ENCODE measurements around the gene PI4K2A.

The PI4K2A gene

GRCh38 chr10:97708167-97708566 is 67.7 kb downstream of the PI4K2A start:
- Histone ChIP-seq H3K9ac (ENCODE audit: low read depth, low read length) (no peak overlapping the region), H3K4me3 (ENCODE audit: low read depth, low read length) (no peak overlapping the region), H3K9me3 (ENCODE audit: control insufficient read depth, insufficient read depth, low read length) (no peaks in the 10 kb centered on the region), H3K27me3 (ENCODE audit: control insufficient read depth, insufficient read depth, low read length) (peaks cover 4% of the 10 kb centered on the region; the same call in 1 of the 2 replicates), H3K4me1 (ENCODE audit: control insufficient read depth, insufficient read depth, low read length) (peaks cover 10% of the 10 kb centered on the region), H3K27ac (ENCODE audit: low read depth, low read length) (no peak overlapping the region), H3K36me3 (ENCODE audit: control insufficient read depth, insufficient read depth, low read length) (no peaks in the 10 kb centered on the region)

DNA sequence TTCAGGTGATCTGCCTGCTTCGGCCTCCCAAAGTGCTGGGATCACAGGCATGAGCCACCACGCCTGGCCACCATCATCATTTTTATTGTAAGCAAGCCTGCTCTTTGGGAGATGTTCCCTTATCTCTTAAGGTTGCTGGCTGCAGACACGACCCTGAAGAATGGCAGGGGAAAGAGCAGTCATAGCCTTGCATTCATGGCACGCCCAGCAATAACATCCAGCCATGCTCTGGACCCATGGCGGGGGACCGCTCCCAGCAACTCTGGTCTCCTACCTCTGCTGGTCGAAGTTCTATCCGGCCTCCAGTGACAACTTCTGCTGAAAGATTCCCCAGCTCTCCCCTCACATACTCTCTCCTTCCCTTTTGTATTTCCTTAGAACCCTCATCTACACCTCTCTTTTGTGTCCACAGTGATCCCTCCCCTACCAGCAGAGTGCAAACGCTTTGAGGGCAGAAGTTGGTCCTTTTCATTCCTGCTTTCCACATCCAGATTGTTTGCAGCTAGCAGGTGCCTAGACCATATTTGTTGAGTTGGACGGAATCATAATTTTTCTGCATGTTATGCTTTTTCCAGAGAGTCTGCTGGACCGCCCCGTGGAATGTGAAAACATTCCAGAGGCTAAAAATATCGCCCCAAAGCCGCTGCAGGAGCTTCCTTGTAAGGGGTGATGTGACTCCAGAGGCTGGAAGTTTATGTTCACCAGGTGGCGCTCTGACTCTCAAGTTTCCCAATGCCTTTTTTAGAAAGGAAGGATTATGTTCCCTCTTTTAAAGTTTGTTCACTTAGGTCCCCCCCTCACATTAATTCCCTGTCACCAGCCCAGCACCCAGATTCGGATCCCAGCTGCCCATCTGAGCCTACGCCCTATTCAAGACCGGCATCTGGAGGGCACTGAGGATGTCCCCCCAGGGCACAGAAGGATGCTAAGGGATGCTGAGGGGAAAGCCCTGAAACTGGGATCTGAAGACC is 68.8 kb downstream of the PI4K2A start:
- Histone ChIP-seq H3K9ac (ENCODE audit: low read depth, low read length) (no peak overlapping the region), H3K4me3 (ENCODE audit: low read depth, low read length) (no peak overlapping the region), H3K36me3 (ENCODE audit: control insufficient read depth, insufficient read depth, low read length) (no peaks in the 10 kb centered on the region), H3K4me1 (ENCODE audit: control insufficient read depth, insufficient read depth, low read length) (peaks cover 10% of the 10 kb centered on the region), H3K27ac (ENCODE audit: low read depth, low read length) (no peak overlapping the region), H3K9me3 (ENCODE audit: control insufficient read depth, insufficient read depth, low read length) (no peaks in the 10 kb centered on the region), H3K27me3 (ENCODE audit: control insufficient read depth, insufficient read depth, low read length) (peaks cover 4% of the 10 kb centered on the region; the same call in 1 of the 2 replicates)

- Histone ChIP-seq H3K4me1 (ENCODE audit: control insufficient read depth, insufficient read depth, low read length) (peaks cover 23% of the 10 kb centered on the region), H3K36me3 (ENCODE audit: control insufficient read depth, insufficient read depth, low read length) (peaks cover 7% of the 10 kb centered on the region; the same call in 1 of the 2 replicates), H3K9ac (ENCODE audit: low read depth, low read length) (no peak overlapping the region), H3K9me3 (ENCODE audit: control insufficient read depth, insufficient read depth, low read length) (no peaks in the 10 kb centered on the region), H3K27me3 (ENCODE audit: control insufficient read depth, insufficient read depth, low read length) (peaks cover 4% of the 10 kb centered on the region; the same call in 1 of the 2 replicates), H3K27ac (ENCODE audit: low read depth, low read length) (no peak overlapping the region), H3K4me3 (ENCODE audit: low read depth, low read length) (no peak overlapping the region)
Measured at GRCh38 chr10:97711640-97712572, 71.4 kb downstream of the PI4K2A start.

- Histone ChIP-seq H3K27me3 (ENCODE audit: control insufficient read depth, insufficient read depth, low read length) (peaks cover 4% of the 10 kb centered on the region; the same call in 1 of the 2 replicates), H3K36me3 (ENCODE audit: control insufficient read depth, insufficient read depth, low read length) (peaks cover 18% of the 10 kb centered on the region), H3K4me3 (ENCODE audit: low read depth, low read length) (peak within 1 kb of the TSS; percentile 84), H3K9me3 (ENCODE audit: control insufficient read depth, insufficient read depth, low read length) (no peaks in the 10 kb centered on the region), H3K27ac (ENCODE audit: low read depth, low read length) (peak within 1 kb of the TSS; percentile 82), H3K9ac (ENCODE audit: low read depth, low read length) (peak within 1 kb of the TSS; percentile 78), H3K4me1 (ENCODE audit: control insufficient read depth, insufficient read depth, low read length) (peaks cover 23% of the 10 kb centered on the region)
Measured at GRCh38 chr10:97713339-97713825, 72.9 kb downstream of the PI4K2A start, which contains the start of gene MARVELD1. TSS of gene MARVELD1 (plus strand) at chr10:97713730. CDS start at chr10:97713877, 147 bp downstream.

DNA sequence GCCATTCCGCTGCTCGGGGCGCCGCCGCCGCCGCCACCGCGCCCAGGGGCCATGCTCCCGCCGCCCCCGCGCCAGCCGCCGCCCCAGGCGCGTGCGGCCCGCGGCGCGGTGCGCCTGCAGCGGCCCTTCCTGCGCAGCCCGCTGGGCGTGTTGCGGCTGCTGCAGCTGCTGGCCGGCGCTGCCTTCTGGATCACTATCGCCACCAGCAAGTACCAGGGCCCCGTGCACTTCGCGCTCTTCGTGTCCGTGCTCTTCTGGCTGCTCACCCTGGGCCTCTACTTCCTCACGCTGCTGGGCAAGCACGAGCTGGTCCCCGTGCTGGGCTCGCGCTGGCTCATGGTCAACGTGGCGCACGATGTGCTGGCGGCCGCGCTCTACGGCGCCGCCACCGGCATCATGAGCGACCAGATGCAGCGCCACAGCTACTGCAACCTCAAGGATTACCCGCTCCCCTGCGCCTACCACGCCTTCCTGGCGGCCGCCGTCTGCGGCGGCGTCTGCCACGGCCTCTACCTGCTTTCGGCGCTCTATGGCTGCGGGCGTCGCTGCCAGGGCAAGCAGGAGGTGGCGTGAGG is 73.4 kb downstream of the PI4K2A start:
- peaks cover 27% of the 10 kb centered on the region for H3K4me1 ChIP-seq (ENCODE audit: control insufficient read depth, insufficient read depth, low read length)
- H3K36me3 ChIP-seq (ENCODE audit: control insufficient read depth, insufficient read depth, low read length) = peaks cover 19% of the 10 kb centered on the region
- H3K27ac ChIP-seq (ENCODE audit: low read depth, low read length) = peak overlapping the region; percentile 82
- peaks cover 4% of the 10 kb centered on the region; the same call in 1 of the 2 replicates for H3K27me3 ChIP-seq (ENCODE audit: control insufficient read depth, insufficient read depth, low read length)
- H3K9ac ChIP-seq (ENCODE audit: low read depth, low read length) = peak overlapping the region; percentile 78
- peak overlapping the region; percentile 84 for H3K4me3 ChIP-seq (ENCODE audit: low read depth, low read length)
- H3K9me3 ChIP-seq (ENCODE audit: control insufficient read depth, insufficient read depth, low read length) = no peaks in the 10 kb centered on the region

- Histone ChIP-seq H3K9me3 (ENCODE audit: control insufficient read depth, insufficient read depth, low read length) (no peaks in the 10 kb centered on the region), H3K9ac (ENCODE audit: low read depth, low read length) (peak overlapping the region; percentile 78), H3K27me3 (ENCODE audit: control insufficient read depth, insufficient read depth, low read length) (peaks cover 4% of the 10 kb centered on the region; the same call in 1 of the 2 replicates), H3K27ac (ENCODE audit: low read depth, low read length) (peak overlapping the region; percentile 82), H3K36me3 (ENCODE audit: control insufficient read depth, insufficient read depth, low read length) (peaks cover 21% of the 10 kb centered on the region), H3K4me3 (ENCODE audit: low read depth, low read length) (peak overlapping the region; percentile 84), H3K4me1 (ENCODE audit: control insufficient read depth, insufficient read depth, low read length) (peaks cover 29% of the 10 kb centered on the region)
Measured at GRCh38 chr10:97714401-97715258, 74.2 kb downstream of the PI4K2A start.

GRCh38 chr10:97715259-97715874 is 74.9 kb downstream of the PI4K2A start:
- peaks cover 31% of the 10 kb centered on the region for H3K4me1 ChIP-seq (ENCODE audit: control insufficient read depth, insufficient read depth, low read length)
- peak overlapping the region; percentile 84 for H3K4me3 ChIP-seq (ENCODE audit: low read depth, low read length)
- no peaks in the 10 kb centered on the region for H3K9me3 ChIP-seq (ENCODE audit: control insufficient read depth, insufficient read depth, low read length)
- H3K9ac ChIP-seq (ENCODE audit: low read depth, low read length) = no peak overlapping the region
- H3K27ac ChIP-seq (ENCODE audit: low read depth, low read length) = peak overlapping the region; percentile 82
- peaks cover 4% of the 10 kb centered on the region; the same call in 1 of the 2 replicates for H3K27me3 ChIP-seq (ENCODE audit: control insufficient read depth, insufficient read depth, low read length)
- peaks cover 21% of the 10 kb centered on the region for H3K36me3 ChIP-seq (ENCODE audit: control insufficient read depth, insufficient read depth, low read length)

GRCh38 chr10:97717627-97718026 is 77.2 kb downstream of the PI4K2A start:
- H3K4me3 ChIP-seq (ENCODE audit: low read depth, low read length) = no peak overlapping the region
- peaks cover 21% of the 10 kb centered on the region for H3K36me3 ChIP-seq (ENCODE audit: control insufficient read depth, insufficient read depth, low read length)
- no peak overlapping the region for H3K9ac ChIP-seq (ENCODE audit: low read depth, low read length)
- no peaks in the 10 kb centered on the region for H3K27me3 ChIP-seq (ENCODE audit: control insufficient read depth, insufficient read depth, low read length)
- H3K9me3 ChIP-seq (ENCODE audit: control insufficient read depth, insufficient read depth, low read length) = no peaks in the 10 kb centered on the region
- peaks cover 31% of the 10 kb centered on the region for H3K4me1 ChIP-seq (ENCODE audit: control insufficient read depth, insufficient read depth, low read length)
- no peak overlapping the region for H3K27ac ChIP-seq (ENCODE audit: low read depth, low read length)

- Histone ChIP-seq H3K9ac (ENCODE audit: low read depth, low read length) (no peak overlapping the region), H3K4me1 (ENCODE audit: control insufficient read depth, insufficient read depth, low read length) (peaks cover 26% of the 10 kb centered on the region), H3K27me3 (ENCODE audit: control insufficient read depth, insufficient read depth, low read length) (no peaks in the 10 kb centered on the region), H3K27ac (ENCODE audit: low read depth, low read length) (no peak overlapping the region), H3K9me3 (ENCODE audit: control insufficient read depth, insufficient read depth, low read length) (no peaks in the 10 kb centered on the region), H3K4me3 (ENCODE audit: low read depth, low read length) (no peak overlapping the region), H3K36me3 (ENCODE audit: control insufficient read depth, insufficient read depth, low read length) (peaks cover 21% of the 10 kb centered on the region)
Measured at GRCh38 chr10:97718178-97718577, 77.7 kb downstream of the PI4K2A start.
